Esophagus mucosa (tissue), 1 donor: Measurements from ENCODE around the gene ABCD4. TPM values are rescaled to one million over a fixed set of nuclear protein-coding genes. Genes with fewer than 3 reads are reported as not detected.

Experiments used
- ATAC-seq: fragments of 200-7000 bp; cut with Tn5 transposase; one replicate; pipeline ENCODE4 v1.9.1; 2020
- total RNA-seq: library from RNA; stranded (reverse); gene quantifications from one replicate; pipeline ENCODE4 v1.2.4, GENCODE V29; 2023
- donor health status: DM: yes; HTN: yes; CAD: no.

Gene ABCD4
- total RNA-seq, 1 donor from 2014 or later: 18.1 TPM

DNA sequence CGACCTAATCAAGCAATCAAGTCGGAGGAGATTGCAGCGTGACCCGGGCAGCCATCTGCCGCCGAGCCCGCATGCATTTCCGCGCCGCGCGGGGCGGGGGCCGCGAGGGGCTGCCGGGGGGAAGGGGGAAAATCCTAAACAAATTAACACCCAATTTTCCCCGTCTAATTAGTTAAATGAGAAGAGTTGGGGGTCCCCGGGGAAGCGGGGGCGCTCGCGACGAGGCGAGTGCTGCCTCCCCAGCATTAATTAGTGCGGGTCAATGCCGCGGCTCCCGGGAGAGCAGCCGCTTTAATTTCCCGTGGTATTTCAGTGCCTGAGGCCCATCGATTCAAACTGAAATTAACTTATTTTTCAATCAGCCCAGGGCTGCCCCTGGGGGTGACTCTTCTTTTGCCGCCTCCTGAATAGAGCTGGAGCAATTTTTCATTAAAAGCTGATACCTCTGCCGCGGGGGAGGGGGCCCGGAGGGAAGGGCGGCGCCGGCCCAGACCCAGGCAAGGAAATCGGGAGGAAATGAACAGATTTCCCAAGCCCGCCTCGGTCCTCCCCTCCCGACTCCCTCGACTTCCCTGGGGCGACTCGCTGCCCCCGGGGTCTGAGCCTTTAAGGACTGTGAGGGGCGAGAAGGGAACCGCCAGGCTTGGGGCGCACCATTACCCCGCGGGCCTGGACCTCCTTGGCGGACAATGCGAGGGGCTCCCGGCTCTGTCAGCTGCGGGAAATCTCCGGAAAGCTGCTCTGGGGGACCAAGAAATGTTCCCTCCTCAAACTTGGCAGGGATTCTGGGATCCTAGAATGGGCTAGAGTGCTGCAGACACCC is 44.6 kb downstream of the ABCD4 start:
- ATAC-seq: no peak

DNA sequence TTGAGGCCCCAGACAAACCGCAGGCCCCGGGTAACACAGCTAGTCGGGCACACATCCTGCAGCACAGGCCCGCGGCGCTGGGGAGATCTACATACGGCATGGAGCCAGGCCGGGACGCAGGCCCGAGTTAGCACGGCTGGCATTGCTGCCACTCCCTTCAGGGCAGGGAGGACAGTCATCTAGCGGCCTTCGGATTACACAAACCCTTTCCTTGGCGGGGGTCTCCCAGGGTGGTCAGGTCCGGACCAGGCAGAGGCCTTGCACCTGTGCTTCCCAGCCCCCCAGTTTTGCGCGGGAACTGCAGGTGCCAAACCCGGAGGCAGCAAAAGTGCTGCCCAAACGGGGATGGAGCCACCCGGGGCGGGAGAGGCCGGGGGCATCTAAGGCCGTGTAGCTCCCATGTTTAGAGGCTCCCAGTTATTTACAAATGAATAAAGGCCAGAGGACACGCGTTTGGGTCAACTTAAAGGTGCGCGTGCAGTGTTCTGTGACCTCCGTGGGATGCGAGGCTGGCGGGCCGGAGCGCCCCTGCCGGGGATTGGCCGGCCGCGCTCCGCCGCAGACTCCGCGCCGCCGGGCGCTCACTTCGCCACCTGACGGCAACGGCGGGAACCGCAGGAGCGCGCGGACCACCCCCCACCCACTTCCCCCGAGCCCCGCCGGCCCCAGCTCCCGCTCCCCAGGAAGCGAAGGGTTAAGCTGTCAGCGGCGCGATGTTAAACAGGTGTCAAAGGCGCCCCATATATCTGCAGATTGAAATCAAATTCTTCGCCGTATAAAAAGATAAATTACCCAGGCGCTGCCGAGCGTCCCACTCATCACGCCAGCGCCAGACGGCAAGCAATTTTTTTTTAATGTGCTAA is 45.4 kb downstream of the ABCD4 start:
- peak; percentile 72 for ATAC-seq

DNA sequence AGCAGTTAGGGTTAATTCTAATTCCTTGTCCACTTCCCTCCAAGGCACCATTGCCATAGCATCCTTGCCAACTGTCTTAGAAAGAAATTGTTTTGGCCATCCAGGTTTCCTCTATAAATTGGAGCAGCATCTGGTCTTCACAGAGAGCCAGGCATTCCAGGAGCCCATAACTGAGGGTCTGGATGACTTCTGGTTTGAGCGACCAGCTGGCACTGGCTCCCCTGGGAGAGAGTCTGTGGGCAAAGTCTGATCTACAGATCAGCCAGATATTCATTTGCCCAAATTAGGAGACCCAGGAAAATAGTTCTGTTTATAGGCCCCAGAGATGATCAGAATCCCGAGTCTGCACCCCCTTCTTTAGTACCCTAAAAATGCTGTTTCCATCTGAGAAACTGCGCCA is 47.5 kb downstream of the ABCD4 start:
- ATAC-seq: no peak

DNA sequence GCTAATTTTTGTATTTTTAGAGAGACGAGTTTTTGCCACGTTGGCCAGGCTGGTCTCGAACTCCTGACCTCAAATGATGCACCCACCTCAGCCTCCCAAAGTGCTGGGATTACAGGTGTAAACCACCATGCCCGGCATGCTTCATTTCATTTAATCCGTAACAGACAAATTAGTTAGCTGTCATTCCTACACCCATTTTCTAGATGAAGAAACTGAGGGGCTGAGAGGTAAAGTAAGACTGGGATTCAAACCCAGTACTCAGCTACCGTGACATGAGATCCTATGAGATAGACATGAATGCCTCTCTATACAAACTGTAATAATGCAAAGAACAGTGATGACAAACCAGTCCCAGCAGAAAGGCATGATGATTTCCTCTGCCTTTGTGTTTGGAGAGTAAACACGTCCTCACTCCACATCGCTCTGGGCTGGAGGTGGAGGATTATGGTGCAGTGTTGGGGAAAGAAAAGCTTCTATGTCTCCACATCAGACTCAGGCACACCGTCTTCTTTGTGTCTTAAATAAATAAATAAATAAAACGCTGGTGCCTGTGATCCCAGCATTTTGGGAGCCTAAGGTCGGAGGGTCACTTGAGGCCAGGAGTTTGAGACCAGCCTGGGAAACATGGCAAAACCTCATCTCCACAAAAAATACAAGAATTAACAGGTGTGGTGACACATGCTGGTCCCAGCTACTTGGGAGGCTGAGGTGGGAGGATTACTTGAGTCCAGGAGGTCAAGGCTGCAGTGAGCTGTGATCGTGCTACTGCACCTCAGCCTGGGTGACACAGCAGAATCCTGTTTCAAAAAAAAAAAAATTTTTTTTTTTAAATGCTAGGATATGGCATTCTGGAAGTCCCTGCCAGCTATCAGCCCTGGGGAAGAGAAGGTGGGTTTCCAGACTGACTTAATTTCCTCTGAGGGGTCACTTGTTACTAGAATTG is 53.0 kb downstream of the ABCD4 start:
- no peak for ATAC-seq

DNA sequence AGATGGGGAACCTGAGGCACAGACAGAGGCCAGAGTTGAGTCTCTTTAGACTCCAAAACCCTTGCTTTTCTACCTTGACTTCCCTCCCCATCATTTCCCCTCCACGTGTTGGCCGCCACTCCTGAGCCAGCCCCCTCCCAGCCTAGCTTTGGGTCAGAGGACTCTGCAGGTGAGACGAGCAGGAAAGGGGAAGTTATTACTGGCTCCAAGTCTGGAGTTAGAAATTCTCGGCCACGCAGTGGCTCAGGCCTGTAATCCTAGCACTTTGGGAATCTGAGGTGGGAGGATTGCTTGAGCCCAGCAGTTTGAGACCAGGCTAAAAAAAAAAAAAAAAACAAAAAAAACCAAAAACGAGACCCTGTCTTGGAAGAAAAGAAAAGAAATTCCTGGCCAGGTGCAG is 54.7 kb downstream of the ABCD4 start:
- no peak for ATAC-seq

DNA sequence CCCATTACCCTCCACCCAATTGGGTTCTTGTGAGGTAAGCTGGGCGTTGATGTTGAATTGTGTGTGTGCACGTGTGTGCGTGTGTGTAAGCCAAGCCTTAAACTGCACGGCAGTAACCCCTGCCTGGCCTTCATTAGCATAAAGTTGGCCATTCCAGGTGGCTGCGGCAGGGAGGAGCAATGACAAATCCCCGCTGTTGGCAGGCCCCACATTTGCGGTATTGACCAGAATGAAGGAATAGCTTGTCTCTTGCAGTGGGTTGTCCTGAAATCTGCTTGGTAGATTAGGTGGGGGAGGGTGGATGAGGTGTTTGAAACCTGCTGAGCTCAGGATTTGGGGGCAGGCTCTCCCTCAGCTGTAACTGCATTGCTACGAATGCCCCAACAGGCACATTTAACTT is 56.2 kb downstream of the ABCD4 start:
- no peak for ATAC-seq

DNA sequence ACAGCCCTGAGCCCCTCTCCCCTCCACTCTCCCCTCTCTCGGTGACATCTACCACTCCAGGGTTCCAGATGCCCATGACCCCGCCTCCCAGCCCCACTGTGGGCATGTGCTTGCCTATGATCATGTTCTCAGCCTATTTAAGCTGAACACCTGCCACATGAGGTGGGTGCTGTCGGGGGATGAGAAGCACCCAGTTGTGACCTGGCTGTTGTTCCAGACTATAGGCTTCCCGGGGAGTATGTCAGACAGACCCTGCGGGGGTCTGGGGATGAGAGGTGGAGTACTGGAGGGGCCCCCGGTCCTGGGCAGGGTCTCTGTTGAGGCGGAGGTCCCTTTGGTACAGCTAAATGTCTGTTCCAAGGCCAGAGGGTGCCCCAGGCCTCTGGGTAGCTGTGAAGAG is 57.4 kb downstream of the ABCD4 start:
- no peak for ATAC-seq

DNA sequence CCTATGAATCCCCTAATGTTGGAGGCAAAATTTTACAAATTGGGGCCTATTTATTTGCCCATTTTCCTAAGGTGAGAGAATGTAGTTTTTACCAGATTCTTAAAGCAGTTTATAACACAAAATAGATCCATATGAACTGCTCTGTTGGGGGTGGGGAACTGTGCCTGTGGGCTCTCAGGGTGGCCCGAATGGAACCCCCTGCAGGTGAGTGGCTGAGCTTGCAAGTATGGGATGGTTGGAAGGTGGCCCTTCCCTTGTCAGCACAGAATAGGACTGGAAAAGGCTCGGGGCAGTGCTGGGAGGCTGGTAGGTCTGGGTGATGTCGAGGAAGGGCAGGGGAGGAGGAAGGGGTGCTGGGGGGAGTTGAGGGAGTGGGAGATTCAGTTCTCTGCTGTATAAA is 58.6 kb downstream of the ABCD4 start:
- ATAC-seq: no peak

DNA sequence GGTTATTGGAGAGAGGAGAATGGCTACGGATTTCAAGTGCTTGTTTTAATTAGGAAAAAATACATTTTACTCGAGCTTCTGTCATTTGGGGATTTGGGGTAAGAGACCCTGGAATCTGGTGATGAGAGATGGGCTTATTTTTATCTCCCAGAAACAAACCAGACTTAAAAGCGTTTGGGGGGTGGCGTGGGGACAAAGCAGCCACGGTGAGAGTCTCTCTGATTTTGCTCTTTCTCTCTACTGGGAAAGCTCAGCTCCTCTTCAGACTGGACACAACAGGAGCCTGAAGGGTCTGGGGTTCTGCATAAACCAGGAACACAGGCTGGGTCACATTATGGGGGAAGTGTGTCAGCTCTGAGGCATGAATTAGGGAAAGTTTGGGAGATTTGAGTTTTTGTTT is 59.7 kb downstream of the ABCD4 start:
- ATAC-seq: no peak

DNA sequence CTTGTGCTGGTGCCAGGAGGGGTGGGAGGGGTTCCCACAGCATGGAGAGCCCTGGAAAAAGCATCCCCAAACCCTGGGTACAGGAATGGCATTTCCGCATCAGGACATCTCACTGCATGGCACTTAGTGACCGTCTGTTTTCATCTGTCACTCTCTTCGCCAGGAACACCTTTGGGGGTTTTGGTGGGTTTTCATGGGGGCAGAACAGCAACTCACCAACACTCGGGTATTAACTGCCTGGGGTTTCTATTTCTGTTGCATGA is 60.0 kb downstream of the ABCD4 start:
- no peak for ATAC-seq

DNA sequence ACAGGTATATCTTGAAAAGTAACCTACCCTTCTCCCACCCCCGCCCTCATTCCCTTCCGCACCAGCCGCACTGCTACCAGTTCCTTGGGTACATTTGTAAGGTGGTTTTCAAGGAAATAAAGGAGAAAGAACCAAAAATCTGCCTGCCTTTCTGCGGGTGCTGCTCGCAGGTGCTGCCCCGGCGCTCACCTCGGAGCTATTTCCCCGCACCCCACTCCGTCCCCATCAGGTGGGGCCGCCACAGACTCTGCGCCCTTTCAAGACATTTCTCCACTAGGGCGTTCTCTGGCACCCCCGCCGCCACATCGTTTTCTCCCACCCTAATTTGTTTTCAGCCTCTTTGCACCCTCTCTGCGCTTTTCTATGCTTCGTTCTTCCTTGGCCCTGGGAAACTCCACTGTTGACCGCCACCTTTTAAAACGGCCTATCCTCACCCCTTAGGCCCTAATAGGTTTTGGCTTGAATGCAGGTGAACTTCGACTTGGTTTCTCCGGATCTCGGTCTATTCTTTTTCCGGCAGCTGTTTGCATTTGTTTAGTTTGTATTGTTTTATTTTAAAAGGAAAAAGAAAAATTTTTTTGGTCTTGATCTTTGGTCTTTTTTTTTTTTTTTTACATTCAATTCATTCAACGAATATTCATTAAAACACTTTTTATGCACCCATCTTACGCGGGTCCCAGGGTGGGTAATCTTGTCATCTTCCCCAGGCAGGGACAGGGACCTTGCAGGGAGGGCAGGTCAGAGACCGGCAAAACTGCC is 60.5 kb downstream of the ABCD4 start:
- no peak for ATAC-seq

DNA sequence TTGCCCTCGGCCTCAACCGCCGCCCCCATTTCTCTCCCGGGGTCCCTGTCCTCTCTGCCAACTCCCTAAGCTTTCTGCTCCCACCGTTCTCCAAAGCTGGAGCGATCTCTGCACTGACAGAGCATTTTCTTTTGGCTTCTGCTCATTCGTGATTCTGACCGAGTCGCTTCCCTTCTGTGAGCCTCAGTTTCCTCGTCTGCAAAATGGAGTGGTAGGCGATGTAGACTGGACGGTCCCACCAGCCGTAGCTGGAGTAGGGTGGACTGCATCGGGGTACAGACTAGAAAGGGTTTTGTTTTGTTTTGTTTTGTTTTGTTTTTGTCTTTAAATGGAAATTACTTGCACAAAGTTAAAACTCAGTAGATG is 61.1 kb downstream of the ABCD4 start:
- no peak for ATAC-seq

DNA sequence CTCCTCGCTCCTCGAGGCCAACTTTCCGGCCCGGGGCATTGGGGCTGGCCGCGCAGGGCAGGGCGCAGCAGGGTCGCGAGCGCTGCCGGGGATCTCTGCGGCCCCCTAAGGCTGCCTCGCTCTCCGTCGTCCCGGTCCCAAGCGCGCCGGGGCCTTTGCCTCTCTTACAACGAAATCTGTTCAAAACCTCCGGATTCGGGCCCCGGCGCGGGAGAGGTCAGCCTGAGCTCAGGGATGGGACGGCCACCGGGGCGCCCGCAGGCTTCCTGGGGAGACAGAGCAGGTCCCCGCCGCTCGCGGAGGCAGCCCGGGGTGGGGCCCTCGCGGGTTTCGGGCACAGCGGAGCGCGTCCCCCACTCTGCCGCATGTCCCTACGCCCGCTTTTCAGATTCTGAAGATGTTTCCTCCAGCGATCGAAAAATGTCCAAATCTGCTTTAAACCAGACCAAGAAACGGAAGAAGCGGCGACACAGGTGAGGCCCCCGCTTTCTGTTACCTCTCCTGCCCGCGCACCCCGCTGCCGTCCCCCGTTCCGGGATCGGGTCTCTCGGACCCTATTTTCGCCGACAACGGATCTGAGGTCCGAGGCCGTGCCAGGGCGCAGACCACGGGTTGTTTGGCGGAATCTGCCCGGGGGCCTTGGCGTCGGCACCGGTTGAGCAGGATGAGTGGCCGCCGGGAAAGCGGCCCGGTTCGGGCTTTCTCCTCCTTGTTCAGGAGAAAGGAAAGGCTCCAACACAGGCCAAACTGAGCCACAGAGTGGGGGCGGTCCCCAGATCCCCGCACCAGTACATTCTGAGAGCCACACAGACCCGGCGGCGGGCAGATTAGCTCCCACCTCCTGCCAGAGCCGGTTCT is 61.7 kb downstream of the ABCD4 start:
- ATAC-seq: peak; percentile 17

DNA sequence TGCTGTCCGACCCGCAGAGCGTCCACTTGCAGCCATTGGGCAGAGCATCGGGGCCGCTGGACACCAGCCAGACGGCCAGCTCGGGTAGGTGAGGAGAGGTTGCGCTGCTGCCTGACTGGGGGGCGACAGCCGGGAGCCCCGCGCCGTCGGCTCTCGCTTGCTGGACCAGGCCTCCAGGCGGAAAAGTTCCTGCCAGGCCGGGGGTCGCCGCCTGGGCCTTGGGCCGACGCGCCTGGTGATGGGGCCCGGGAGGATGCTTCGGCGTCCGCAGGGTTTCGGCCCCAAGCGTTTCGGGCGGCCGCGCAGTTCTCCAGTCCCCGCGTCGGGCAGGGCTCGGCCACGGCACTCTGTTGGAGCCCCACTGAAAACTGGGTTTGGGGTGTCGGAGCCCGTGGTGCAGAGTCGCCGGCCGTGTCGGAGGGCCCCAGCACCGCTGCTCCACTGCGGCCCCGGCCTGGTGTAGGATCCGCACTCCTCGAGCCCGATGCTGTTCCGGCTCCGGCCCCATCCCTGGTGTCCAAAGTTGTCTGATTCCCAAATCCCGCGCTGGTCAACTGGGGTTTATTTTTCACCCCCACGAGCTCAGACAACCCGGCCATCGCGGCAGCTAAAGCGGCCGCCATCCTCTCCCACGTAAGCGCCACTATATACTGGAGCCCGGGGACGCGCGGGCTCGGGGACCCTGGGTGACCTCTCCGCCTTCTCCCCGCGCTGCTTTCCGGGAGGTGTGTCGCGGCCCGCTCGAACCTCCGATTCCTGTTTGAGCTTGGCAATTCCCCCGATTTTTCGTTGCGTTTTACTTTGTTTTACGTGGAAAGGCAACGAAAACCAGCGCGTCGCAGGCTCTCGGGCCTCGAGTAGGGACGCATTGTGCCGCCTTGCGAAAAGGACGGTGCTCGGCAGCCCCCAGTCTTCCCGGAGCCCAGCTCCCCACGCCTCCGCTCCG is 62.6 kb downstream of the ABCD4 start:
- ATAC-seq: no peak

DNA sequence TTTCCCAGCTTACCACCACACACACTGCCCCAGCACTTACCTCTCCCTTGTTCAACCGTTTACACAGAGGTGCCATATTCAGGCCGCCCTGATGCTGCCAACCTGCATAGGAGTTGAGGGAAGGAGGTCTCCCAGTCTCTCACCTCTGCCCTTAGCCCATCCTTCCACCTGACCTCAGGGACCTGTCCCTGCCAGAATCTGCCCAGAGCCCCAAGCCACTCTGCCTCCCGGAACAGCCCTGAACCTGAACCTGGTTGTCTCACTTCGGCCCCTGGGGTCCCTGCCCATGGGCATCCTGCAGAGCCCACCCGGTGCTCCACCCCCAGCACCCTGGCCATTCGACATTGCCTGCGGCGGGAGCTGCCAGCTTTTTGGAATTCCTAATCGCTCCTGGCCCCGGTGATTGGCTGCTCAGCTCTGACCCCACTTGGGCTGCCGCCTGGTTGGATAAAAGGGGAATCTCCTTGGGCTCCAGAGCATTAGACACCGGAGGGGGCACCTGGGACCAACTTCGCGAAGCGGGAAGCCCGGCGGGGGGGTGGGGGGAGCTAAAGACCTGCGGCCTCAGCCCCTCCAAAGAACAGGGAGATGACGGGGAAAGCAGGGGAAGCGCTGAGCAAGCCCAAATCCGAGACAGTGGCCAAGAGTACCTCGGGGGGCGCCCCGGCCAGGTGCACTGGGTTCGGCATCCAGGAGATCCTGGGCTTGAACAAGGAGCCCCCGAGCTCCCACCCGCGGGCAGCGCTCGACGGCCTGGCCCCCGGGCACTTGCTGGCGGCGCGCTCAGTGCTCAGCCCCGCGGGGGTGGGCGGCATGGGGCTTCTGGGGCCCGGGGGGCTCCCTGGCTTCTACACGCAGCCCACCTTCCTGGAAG is 63.5 kb downstream of the ABCD4 start, which contains the start of gene VSX2:
Gene VSX2 (plus strand): TSS at position 476 of the 874 bp plus-strand sequence. CDS start 113 bp downstream, at position 589.
- ATAC-seq: no peak

DNA sequence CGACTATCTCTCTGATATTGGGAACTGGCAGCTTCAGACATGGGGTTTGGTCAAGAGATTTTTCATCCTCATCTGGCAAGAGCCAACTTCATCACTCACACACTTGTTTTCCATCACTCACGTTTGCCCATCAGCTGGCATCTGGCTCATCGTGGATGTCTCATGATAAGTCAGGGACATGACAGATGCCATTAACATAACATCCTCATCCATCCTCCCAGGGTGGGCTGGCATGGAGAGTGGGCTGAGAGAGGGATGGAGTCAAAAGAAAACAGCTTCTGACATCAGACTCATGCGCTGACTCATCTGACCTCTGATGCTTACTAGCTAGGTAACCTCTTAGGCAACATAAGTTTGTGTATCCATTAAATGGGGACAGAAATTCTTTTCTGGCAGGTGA is 65.3 kb downstream of the ABCD4 start:
- no peak for ATAC-seq
